ENCODE results near the gene WSB1. TPM values are rescaled to one million over a fixed set of nuclear protein-coding genes. Genes with fewer than 3 reads are reported as not detected.

WSB1 gene
- total RNA-seq, 1 donor from 2014 or later: 176 TPM

GRCh38 chr17:27338536-27338985 lies 44.6 kb downstream of the WSB1 start:
- no peaks in the 10 kb centered on the region for H3K27me3 ChIP-seq
- no peak overlapping the region for H3K4me3 ChIP-seq
- no peak for TF ChIP-seq CTCF (IDR thresholded peaks at IDR 0.05)
- H3K9me3 ChIP-seq: no peaks in the 10 kb centered on the region
- intact Hi-C loops (cut with DNase I): no loop called here
- DNase-seq (ENCODE audit: low spot score in 2 of 2): no peak
- H3K4me1 ChIP-seq: peaks cover 0 to 8% of the 10 kb centered on the region in 2 donors
- no peaks in the 10 kb centered on the region for H3K36me3 ChIP-seq
- H3K27ac ChIP-seq: no peak overlapping the region

GRCh38 chr17:27339198-27339835 lies 45.4 kb downstream of the WSB1 start:
- H3K9me3 ChIP-seq: no peaks in the 10 kb centered on the region
- TF ChIP-seq CTCF (IDR thresholded peaks at IDR 0.05): no peak
- no peak overlapping the region for H3K27ac ChIP-seq
- H3K27me3 ChIP-seq: no peaks in the 10 kb centered on the region
- H3K4me1 ChIP-seq: peaks cover 0 to under 1% of the 10 kb centered on the region in 2 donors
- DNase-seq (ENCODE audit: low spot score in 2 of 2): no peak
- H3K4me3 ChIP-seq: no peak overlapping the region
- H3K36me3 ChIP-seq: no peaks in the 10 kb centered on the region
- intact Hi-C loops (cut with DNase I): no loop called here

GRCh38 chr17:27339836-27340550 lies 46.1 kb downstream of the WSB1 start:
- TF ChIP-seq CTCF (IDR thresholded peaks at IDR 0.05): no peak
- no peak for DNase-seq (ENCODE audit: low spot score in 2 of 2)
- intact Hi-C loops (cut with DNase I): no loop called here

GRCh38 chr17:27340575-27340974 lies 46.7 kb downstream of the WSB1 start:
- no peak for DNase-seq (ENCODE audit: low spot score in 2 of 2)
- Histone ChIP-seq H3K27ac (no peak overlapping the region), H3K9me3 (no peaks in the 10 kb centered on the region), H3K4me3 (no peak overlapping the region), H3K4me1 (no peaks in the 10 kb centered on the region), H3K36me3 (no peaks in the 10 kb centered on the region), H3K27me3 (no peaks in the 10 kb centered on the region)
- TF ChIP-seq CTCF (IDR thresholded peaks at IDR 0.05): no peak
- intact Hi-C loops (cut with DNase I): no loop called here

More at GRCh38 chr17:27339836-27340550, 46.1 kb downstream of the WSB1 start:
- Histone ChIP-seq H3K27ac (no peak overlapping the region), H3K4me3 (no peak overlapping the region), H3K36me3 (no peaks in the 10 kb centered on the region), H3K9me3 (no peaks in the 10 kb centered on the region), H3K27me3 (no peaks in the 10 kb centered on the region), H3K4me1 (no peaks in the 10 kb centered on the region)

- no peaks in the 10 kb centered on the region for H3K36me3 ChIP-seq
- H3K27me3 ChIP-seq: no peaks in the 10 kb centered on the region
- no peak overlapping the region for H3K4me3 ChIP-seq
- intact Hi-C loops (cut with DNase I): no loop called here
- DNase-seq (ENCODE audit: low spot score in 2 of 2): no peak
- no peaks in the 10 kb centered on the region for H3K4me1 ChIP-seq
- H3K27ac ChIP-seq: no peak overlapping the region
- no peaks in the 10 kb centered on the region for H3K9me3 ChIP-seq
- TF ChIP-seq CTCF (IDR thresholded peaks at IDR 0.05): no peak
Observed at GRCh38 chr17:27341041-27341471, 47.1 kb downstream of the WSB1 start.

All from ascending aorta (tissue), 2 donors.